Choroid plexus epithelial cell (primary cell): ENCODE results near the gene TGM2.

Experiments used
- DNase-seq: peaks from one replicate; pipeline ENCODE4 v3.0.0-alpha.2; 2010; ENCODE audit warnings: low read depth
- H3K4me3 ChIP-seq: 2 replicates; pipeline ENCODE4 v1.5.1; 2011; ENCODE audit warnings: low read depth, mild to moderate bottlenecking, control low read depth, low read length, moderate library complexity
- CTCF ChIP-seq: conservative IDR thresholded peaks from 2 replicates; pipeline ENCODE4 v1.5.1; 2011; ENCODE audit warnings: low read depth, mild to moderate bottlenecking, control low read depth, inconsistent platforms, low read length, moderate library complexity

TGM2 gene

DNA sequence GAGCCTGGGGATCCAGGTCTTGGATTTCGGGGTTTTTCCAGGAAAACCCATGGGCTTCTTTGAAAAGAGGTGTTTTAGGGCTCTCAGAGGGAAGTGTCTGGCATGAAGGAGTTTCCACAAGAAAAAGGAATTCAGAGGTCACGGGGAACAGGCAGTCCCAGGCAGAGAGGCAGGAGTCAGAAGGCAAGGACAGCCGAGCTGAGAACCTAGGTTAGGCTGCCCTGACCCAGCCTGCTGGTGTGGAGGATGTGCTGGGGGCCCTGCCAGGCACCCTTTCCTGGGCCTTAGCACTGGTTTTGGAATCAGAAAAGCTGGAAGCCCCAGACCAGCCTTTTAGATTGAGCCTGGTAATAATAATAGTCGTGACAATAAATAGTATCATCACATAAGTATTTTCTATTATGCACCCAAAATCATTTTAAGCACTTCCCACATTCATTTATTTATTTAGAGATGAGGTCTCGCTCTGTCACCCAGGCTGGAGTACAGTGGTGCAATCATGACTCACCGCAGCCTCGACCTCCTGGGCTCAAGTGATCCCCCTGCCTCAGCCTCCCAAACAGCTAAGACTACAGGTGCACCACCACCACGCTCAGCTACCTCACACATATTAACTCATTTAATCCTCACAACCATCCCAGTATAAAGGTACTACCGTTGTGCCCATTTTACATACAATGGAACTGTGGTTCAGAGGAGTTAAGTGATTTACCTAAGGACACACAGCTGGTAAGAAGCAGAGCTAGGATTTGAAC, 19.9 kb downstream of the TGM2 start:
- no peak overlapping the region for H3K4me3 ChIP-seq
- peak; percentile 56 for DNase-seq
- no peak for TF ChIP-seq CTCF

DNA sequence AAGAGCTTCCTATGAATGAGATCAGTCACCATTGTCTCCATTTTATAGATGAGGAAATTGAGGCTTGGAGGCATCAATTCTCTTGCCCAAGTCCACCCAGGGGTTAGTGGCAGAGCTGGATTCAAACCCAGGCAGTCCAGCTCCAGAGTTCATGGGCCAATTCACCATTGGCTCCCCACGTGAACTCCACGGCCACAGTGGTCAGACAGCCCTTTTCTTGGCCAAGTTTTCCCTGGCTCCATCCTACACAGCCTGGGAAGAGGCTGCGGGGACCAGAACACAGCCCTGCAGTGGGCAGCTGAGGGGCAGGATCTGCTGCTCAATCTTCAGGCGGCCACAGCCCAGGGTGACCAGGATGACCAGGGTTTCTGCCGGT, 20.5 kb downstream of the TGM2 start:
- H3K4me3 ChIP-seq, result no peak overlapping the region

DNA sequence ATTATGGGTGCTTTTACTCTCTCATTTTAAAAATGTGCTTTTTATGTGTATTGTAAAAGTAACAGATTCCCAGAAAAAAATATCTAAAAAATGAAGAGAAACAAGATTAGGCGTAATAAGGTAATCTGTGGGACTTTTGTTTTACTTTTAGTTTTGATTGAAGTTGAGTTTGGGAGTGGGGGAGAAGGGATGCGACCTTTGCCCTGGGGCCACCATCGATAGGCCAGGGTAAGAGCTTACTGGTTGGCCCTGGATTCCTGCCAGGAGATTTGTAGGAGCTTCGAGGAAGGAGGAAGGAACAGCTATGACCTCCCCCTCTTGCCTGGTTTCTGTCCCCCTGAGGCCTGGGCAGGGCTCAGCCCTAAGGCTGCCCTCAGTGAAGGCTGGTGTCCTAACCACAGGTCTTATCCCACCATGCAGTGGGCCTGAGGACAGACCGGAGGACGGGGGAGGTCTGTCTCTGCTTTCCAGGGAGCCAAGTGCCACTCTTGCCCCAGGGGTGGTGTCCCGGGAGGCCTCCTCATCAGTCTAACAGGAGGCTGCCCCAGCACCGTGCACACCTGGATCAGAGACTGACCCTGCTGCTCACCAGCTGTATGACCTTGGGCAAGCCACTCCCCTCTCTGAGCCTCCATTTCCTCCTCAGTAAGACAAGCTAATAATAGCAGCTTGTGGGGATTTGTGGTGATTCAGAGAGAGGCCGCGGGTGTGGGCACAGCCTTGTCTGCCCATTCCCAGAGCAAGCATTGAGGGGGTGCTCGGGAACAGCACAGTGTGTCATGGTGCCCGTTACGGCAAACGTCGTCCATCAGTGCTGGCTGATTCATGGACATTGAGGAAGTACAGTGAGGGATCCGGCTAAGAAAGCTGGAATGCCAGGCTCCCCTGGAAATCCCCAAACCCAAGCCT, 21.2 kb downstream of the TGM2 start:
- no peak for TF ChIP-seq CTCF
- no peak overlapping the region for H3K4me3 ChIP-seq
- DNase-seq, result peak; percentile 73

More for the DNA sequence above, 20.5 kb downstream of the TGM2 start:
- DNase-seq, result no peak
- no peak for TF ChIP-seq CTCF

DNA sequence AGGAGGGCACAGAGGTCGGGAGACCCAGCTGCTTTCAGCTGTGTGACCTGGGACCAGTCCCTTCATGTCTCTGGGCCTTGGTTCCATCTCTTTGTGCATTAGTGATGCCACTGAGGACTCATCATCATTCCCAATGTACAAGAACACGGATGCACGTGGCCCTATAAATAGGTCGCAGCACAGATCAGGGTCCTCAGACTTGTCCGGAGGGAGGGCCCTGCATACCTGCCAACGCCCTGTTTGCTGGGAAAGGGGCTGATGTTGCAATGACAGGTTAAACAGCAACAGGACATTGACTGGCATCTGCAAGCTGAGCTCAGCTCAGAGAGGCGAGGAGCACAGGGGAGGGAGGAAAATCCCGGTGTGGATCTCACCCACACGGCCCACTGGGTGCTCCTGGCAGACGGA, 21.8 kb downstream of the TGM2 start:
- no peak for DNase-seq
- no peak for TF ChIP-seq CTCF
- no peak overlapping the region for H3K4me3 ChIP-seq

GRCh38 chr20:38141889-38142494, 23.1 kb downstream of the TGM2 start:
- no peak for TF ChIP-seq CTCF
- DNase-seq, result no peak

GRCh38 chr20:38141204-38141888, 23.7 kb downstream of the TGM2 start:
- H3K4me3 ChIP-seq, result no peak overlapping the region
- no peak for TF ChIP-seq CTCF
- DNase-seq, result no peak

More at GRCh38 chr20:38141889-38142494, 23.1 kb downstream of the TGM2 start:
- H3K4me3 ChIP-seq, result no peak overlapping the region
